NCI-H2227 (cell line): ENCODE measurements around the gene STK32C.
"Not testable (repeated sequence)": the region's sequence is repeated elsewhere in the genome, so short reads cannot be mapped to it uniquely, and the experiment has no call there.

ENCODE experiments used
- DNase-seq: peaks from one replicate; lab custom pipeline; 2025; ENCODE audit not compliant: unreplicated experiment; lab: John Stamatoyannopoulos, UW

The STK32C gene

DNA sequence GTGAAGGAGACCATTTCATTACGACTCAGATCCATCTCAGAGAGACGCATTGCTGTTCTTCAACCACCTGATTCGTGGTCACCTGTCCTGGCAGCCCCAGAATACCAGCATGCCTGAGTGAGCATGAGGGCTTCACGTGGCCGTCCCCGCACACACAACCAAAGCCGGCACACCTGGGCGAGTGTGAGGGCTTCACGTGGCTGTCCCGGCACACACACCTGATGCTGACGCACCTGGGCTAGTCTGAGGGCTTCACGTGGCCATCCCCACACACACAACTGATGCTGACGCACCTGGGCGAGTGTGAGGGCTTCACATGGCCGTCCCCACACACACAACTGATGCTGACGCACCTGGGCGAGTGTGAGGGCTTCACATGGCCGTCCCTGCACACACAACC is 86.8 kb downstream of the STK32C start:
- DNase-seq: not testable (repeated sequence)

DNA sequence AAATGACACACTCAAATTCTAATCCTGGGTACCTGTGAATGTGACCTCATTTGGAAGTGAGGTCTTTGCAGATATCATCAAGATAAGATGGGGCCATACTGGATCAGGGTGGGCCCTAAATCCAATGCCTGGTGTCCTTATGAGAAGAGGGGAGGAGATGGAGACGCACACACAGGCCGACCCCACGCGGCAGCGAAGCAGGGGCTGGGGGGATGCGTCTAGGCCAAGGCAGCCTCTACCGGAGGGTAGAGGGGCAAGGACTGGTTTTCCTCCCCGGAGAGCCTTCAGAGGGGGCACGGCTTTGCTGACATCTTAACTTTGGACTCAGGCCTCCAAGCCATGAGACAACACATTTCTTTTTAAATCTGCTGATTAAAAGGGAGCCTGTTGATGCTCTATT is 87.7 kb downstream of the STK32C start:
- no peak for DNase-seq

DNA sequence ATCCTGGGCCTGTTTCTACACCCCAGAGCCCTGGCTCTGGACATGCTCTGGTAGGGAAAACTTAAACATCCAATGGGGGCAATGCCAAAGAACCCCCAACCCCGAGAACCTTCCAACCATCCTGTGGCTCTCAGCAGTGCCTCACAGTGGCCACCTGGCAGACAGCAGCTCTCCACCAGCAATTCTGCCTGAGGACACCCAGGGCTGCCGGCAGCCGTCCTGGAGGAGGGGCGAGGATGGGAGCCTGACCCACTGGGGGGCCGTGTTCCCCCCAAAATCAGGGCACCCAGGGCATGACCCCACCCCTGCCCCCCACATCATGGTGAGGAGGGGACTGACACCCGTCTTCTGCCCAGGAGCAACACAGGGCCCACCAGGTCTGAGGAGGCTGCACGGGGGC is 88.3 kb downstream of the STK32C start:
- DNase-seq: no peak

DNA sequence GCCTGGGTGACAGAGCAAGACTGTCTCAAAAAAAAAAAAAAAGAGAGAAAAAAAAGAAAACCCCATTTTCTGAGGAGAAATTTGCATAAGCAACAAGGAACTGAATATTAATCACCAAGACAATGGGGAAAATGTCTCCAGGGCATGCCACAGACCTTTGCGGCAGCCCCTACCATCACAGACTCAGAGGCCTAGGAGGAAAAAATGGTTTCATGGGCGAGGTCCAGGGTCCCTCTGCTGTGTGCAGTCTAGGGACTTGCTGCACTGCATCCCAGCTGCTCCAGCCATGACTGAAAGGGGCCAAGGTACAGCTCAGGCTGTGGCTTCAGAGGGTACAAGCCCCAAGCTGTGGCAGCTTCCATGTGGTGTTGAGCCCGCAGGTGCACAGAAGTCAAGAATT is 91.3 kb downstream of the STK32C start:
- DNase-seq: not testable (repeated sequence)

- DNase-seq: no peak
These were observed 93.8 kb downstream of the STK32C start for GRCh38 chr10:132213917-132214316.

DNA sequence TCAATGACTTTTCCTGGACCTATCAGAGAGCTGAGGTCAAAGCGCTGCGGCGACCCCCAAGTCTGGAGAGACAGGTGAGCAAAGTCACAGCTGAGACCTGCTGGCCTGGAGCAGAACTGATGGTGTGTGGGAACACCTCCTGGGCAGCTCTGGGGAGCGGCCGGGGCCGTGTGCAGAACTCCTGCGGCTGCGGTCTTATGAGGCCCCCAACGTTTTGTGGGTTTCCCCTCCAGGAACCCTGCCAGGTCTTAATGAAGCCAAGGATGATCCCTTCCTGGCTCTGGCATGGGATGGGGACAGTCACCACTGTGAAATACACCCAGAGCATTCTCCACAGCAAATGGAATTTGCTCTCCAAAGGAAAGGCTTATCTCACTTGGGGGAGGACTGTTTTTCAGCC is 94.9 kb downstream of the STK32C start:
- DNase-seq: no peak

GRCh38 chr10:132211246-132211645 is 96.5 kb downstream of the STK32C start:
- DNase-seq: no peak

DNA sequence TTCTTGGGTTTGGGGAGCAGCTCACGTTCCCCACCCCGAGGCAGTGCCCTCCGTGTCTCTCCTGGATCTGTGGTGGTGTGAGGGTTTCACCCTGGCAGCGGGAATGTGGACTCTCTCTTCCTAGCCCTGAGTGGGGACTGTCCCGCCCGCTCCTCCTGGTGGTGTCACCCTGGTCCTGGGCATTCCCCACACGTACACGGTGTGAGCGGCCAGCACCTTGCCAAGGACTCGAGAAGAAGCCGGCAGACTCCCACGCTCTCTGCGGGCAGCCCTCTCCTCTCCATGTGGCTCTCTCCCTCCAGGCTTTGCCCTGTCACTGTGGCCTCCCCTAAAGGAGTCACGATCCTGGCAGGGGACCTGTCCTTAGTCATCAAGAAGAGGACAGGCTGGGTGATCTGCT is 97.0 kb downstream of the STK32C start:
- DNase-seq: no peak

GRCh38 chr10:132209978-132210530 is 97.7 kb downstream of the STK32C start:
- DNase-seq: no peak

DNA sequence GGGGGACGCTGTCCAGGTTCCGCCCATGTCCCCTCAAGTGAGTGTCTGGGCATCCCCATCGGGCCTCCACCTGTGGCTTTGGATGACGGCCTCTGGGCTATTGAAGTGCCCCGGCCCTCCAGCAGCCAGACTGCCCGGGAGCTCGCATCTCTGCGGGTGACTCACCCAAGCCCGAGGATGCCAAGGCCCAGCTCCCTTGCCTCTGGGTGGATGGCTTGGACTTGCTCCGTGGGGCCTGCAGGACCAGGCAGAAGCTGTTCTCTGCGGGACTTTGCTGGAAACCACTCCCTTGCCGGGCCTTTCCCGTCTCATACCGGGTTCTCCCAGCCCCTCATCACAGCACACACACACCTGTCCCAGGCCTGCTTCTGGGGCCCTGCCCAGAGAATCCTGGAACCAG is 98.6 kb downstream of the STK32C start:
- no peak for DNase-seq

DNA sequence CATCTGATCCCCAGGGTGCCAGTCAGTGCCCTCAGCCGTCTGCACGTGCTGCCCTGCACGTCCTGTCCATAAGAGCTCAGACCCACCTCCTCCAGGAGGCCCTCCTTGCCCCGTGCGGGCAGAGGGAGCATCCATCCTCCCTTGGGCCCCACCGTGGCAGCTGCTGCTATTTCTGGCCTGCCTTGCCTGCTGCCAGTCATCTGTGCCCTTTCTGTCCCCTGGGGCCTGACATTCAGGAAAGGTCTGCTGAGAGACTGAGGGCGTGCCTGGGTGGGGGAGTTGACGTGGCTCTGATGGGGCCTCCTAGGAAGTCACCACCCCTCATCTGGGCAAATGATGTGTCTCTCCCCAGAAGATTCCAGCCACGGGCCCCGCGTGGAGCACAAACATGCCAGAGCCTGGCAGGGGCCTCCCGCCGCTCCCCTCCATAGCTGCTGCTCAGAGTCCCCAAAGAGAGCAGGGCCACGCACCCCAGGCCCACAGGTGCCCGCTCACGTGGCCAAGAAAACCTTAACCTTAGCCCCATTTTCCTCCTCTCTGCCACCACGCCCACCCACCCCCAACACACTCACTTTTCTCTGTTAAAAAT is 99.2 kb downstream of the STK32C start:
- DNase-seq: no peak

GRCh38 chr10:132207536-132208461 is 100.0 kb downstream of the STK32C start:
- no peak for DNase-seq

DNA sequence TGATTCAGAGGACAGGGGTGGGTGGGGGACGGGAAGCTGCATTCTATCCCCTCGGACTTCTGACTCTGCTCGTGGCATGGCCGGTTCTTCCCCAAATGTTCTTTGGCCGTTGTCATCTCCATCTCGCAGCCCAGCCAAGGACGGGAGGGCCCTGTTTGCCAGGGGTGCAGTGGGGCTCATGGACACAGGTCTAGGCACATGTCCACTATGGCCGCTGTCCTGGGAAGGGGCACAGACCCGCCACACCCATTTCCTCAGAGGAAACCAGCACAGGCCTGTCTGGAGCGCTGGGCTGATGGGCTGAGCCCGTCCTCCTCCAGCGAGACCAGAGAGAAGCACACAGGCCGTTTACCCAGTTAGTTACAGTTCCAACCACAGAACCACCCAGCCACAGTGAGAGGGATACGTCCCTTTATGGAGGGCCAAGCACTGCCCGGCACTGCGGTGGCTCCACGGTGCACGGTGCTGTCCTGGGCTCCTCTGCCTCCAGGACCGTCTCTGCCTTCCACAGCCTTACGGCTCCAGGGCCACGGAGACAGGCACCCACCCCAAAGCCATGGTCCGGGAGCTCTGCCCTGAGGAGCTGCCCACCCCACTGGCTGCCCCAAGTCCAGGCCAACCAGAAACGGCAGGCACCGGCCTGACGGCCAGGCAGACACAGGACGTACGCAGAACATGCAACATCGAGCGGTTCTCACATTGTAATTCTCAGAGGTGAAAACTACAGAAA is 100.8 kb downstream of the STK32C start:
- DNase-seq: no peak

GRCh38 chr10:132206377-132206745 is 101.4 kb downstream of the STK32C start:
- no peak for DNase-seq

GRCh38 chr10:132205650-132206376 is 101.9 kb downstream of the STK32C start:
- no peak for DNase-seq

- no peak for DNase-seq
These were observed 102.8 kb downstream of the STK32C start for GRCh38 chr10:132204781-132205473.

- DNase-seq: no peak
These were observed 103.5 kb downstream of the STK32C start for GRCh38 chr10:132204078-132204780.

DNA sequence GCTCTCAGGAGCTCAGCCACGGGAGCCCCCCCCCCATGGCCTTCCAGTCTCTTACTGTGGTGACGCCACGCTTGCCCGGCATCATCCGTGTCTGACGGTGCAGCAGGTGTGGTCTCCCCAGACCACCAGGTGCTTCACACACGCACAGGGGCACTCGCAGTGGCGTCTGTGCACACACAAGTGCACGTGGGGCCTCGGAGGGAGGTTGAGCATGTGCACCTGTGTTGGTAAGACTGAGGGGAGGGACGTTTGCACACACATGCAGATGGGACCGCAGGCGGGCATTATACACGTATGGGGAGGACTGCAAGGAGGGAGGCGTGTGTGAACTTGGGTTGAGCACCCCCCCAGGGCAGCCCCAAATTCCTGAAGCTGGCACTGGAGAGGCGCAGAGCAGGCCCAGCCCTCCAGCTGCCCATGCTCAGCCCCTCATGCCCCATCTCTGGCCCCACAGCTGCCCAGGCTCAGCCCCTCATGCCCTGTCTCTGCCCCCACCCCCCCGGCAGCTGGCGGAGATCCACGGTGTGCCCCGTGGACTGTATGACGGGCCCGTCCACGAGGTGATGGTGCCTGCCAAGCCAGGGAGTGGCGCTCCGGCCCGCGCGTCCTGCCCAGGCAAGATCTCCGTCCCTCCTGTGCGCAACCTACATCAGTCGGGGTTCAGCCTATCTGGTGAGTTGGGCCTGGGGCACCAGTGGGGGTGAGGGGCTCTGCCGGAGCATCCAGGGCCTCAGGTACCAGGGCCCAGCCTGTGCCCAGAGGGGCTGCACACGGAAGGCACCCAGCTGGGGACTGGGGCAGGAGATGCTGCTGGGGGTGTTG is 104.3 kb downstream of the STK32C start:
- DNase-seq: no peak
